ENCODE results near the gene GSX1.

GSX1 gene

GRCh38 chr13:27835799-27836198, 43.5 kb downstream of the GSX1 start:
- no peak for DNase-seq

- DNase-seq = no peak
Measured at GRCh38 chr13:27839809-27840467, 47.7 kb downstream of the GSX1 start.

GRCh38 chr13:27842571-27842970, 50.3 kb downstream of the GSX1 start:
- no peak for DNase-seq

Data from suppressor macrophage treated with lipopolysaccharide for 1 hour (primary cell).